ENCODE data around the gene CMIP. TPM values are rescaled to one million over a fixed set of nuclear protein-coding genes. Genes with fewer than 3 reads are reported as not detected.

The CMIP gene
- total RNA-seq, 1 experiment from 2014 or later: 12.7 TPM

GRCh38 chr16:81658373-81658772 is 213.8 kb downstream of the CMIP start:
- H3K27ac ChIP-seq (ENCODE audit: low read length): no peak overlapping the region
- H3K9me3 ChIP-seq (ENCODE audit: low read length): no peaks in the 10 kb centered on the region
- H4K20me1 ChIP-seq (ENCODE audit: insufficient read depth, low read depth, low read length): no peaks in the 10 kb centered on the region
- H3K4me2 ChIP-seq (ENCODE audit: low read depth, low read length, poor library complexity, severe bottlenecking): no peak overlapping the region
- H3K4me3 ChIP-seq (ENCODE audit: low read length): no peak overlapping the region
- H3K4me1 ChIP-seq (ENCODE audit: low read length): no peaks in the 10 kb centered on the region
- no peaks in the 10 kb centered on the region for H3K27me3 ChIP-seq (ENCODE audit: low read length)
- no peaks in the 10 kb centered on the region for H3K9me2 ChIP-seq (replicated peaks; ENCODE audit: insufficient read depth, low read length)
- no peak overlapping the region for H2AFZ ChIP-seq (ENCODE audit: low read length)
- no peaks in the 10 kb centered on the region for H3K79me2 ChIP-seq (ENCODE audit: low read length)
- H3K36me3 ChIP-seq (ENCODE audit: insufficient read depth, low read length): no peaks in the 10 kb centered on the region
- no peak overlapping the region for H3K9ac ChIP-seq (ENCODE audit: low read length)
- DNase-seq: no peak

GRCh38 chr16:81659249-81659648 is 214.6 kb downstream of the CMIP start:
- Histone ChIP-seq H3K9me3 (ENCODE audit: low read length) (no peaks in the 10 kb centered on the region), H3K4me2 (ENCODE audit: low read depth, low read length, poor library complexity, severe bottlenecking) (no peak overlapping the region), H3K27me3 (ENCODE audit: low read length) (no peaks in the 10 kb centered on the region), H3K36me3 (ENCODE audit: insufficient read depth, low read length) (no peaks in the 10 kb centered on the region), H3K9me2 (replicated peaks; ENCODE audit: insufficient read depth, low read length) (no peaks in the 10 kb centered on the region), H3K79me2 (ENCODE audit: low read length) (no peaks in the 10 kb centered on the region), H3K4me1 (ENCODE audit: low read length) (no peaks in the 10 kb centered on the region), H2AFZ (ENCODE audit: low read length) (no peak overlapping the region), H3K9ac (ENCODE audit: low read length) (no peak overlapping the region), H4K20me1 (ENCODE audit: insufficient read depth, low read depth, low read length) (no peaks in the 10 kb centered on the region), H3K4me3 (ENCODE audit: low read length) (no peak overlapping the region), H3K27ac (ENCODE audit: low read length) (no peak overlapping the region)
- no peak for DNase-seq

- Histone ChIP-seq H3K4me2 (ENCODE audit: low read depth, low read length, poor library complexity, severe bottlenecking) (no peak overlapping the region), H3K36me3 (ENCODE audit: insufficient read depth, low read length) (no peaks in the 10 kb centered on the region), H3K4me1 (ENCODE audit: low read length) (no peaks in the 10 kb centered on the region), H3K4me3 (ENCODE audit: low read length) (no peak overlapping the region), H3K9ac (ENCODE audit: low read length) (no peak overlapping the region), H3K9me2 (replicated peaks; ENCODE audit: insufficient read depth, low read length) (no peaks in the 10 kb centered on the region), H4K20me1 (ENCODE audit: insufficient read depth, low read depth, low read length) (no peaks in the 10 kb centered on the region), H2AFZ (ENCODE audit: low read length) (no peak overlapping the region), H3K27ac (ENCODE audit: low read length) (no peak overlapping the region), H3K27me3 (ENCODE audit: low read length) (no peaks in the 10 kb centered on the region), H3K79me2 (ENCODE audit: low read length) (no peaks in the 10 kb centered on the region), H3K9me3 (ENCODE audit: low read length) (no peaks in the 10 kb centered on the region)
- DNase-seq: no peak
These were observed 216.5 kb downstream of the CMIP start for GRCh38 chr16:81661082-81661481.

- no peaks in the 10 kb centered on the region for H3K79me2 ChIP-seq (ENCODE audit: low read length)
- H3K9me2 ChIP-seq (replicated peaks; ENCODE audit: insufficient read depth, low read length): no peaks in the 10 kb centered on the region
- H3K27ac ChIP-seq (ENCODE audit: low read length): no peak overlapping the region
- H3K4me3 ChIP-seq (ENCODE audit: low read length): no peak overlapping the region
- H3K4me1 ChIP-seq (ENCODE audit: low read length): no peaks in the 10 kb centered on the region
- no peaks in the 10 kb centered on the region for H3K27me3 ChIP-seq (ENCODE audit: low read length)
- no peak overlapping the region for H2AFZ ChIP-seq (ENCODE audit: low read length)
- no peaks in the 10 kb centered on the region for H3K36me3 ChIP-seq (ENCODE audit: insufficient read depth, low read length)
- DNase-seq: no peak
- H4K20me1 ChIP-seq (ENCODE audit: insufficient read depth, low read depth, low read length): no peaks in the 10 kb centered on the region
- no peaks in the 10 kb centered on the region for H3K9me3 ChIP-seq (ENCODE audit: low read length)
- no peak overlapping the region for H3K4me2 ChIP-seq (ENCODE audit: low read depth, low read length, poor library complexity, severe bottlenecking)
- H3K9ac ChIP-seq (ENCODE audit: low read length): no peak overlapping the region
These were observed 219.5 kb downstream of the CMIP start for GRCh38 chr16:81664153-81664552.

GRCh38 chr16:81665588-81665987 is 221.0 kb downstream of the CMIP start:
- no peaks in the 10 kb centered on the region for H4K20me1 ChIP-seq (ENCODE audit: insufficient read depth, low read depth, low read length)

GRCh38 chr16:81666113-81666512 is 221.5 kb downstream of the CMIP start:
- H3K9ac ChIP-seq (ENCODE audit: low read length): no peak overlapping the region
- H3K9me3 ChIP-seq (ENCODE audit: low read length): no peaks in the 10 kb centered on the region
- no peak for DNase-seq
- no peaks in the 10 kb centered on the region for H3K36me3 ChIP-seq (ENCODE audit: insufficient read depth, low read length)
- H3K79me2 ChIP-seq (ENCODE audit: low read length): no peaks in the 10 kb centered on the region
- no peaks in the 10 kb centered on the region for H3K4me1 ChIP-seq (ENCODE audit: low read length)
- no peaks in the 10 kb centered on the region for H3K9me2 ChIP-seq (replicated peaks; ENCODE audit: insufficient read depth, low read length)
- no peaks in the 10 kb centered on the region for H4K20me1 ChIP-seq (ENCODE audit: insufficient read depth, low read depth, low read length)
- no peak overlapping the region for H3K27ac ChIP-seq (ENCODE audit: low read length)
- H2AFZ ChIP-seq (ENCODE audit: low read length): no peak overlapping the region
- no peaks in the 10 kb centered on the region for H3K27me3 ChIP-seq (ENCODE audit: low read length)
- no peak overlapping the region for H3K4me2 ChIP-seq (ENCODE audit: low read depth, low read length, poor library complexity, severe bottlenecking)
- H3K4me3 ChIP-seq (ENCODE audit: low read length): no peak overlapping the region

More at GRCh38 chr16:81665588-81665987, 221.0 kb downstream of the CMIP start:
- Histone ChIP-seq H3K4me3 (ENCODE audit: low read length) (no peak overlapping the region), H3K27me3 (ENCODE audit: low read length) (no peaks in the 10 kb centered on the region), H3K27ac (ENCODE audit: low read length) (no peak overlapping the region), H2AFZ (ENCODE audit: low read length) (no peak overlapping the region), H3K4me2 (ENCODE audit: low read depth, low read length, poor library complexity, severe bottlenecking) (no peak overlapping the region), H3K9me3 (ENCODE audit: low read length) (no peaks in the 10 kb centered on the region), H3K9me2 (replicated peaks; ENCODE audit: insufficient read depth, low read length) (no peaks in the 10 kb centered on the region), H3K4me1 (ENCODE audit: low read length) (no peaks in the 10 kb centered on the region), H3K9ac (ENCODE audit: low read length) (no peak overlapping the region), H3K79me2 (ENCODE audit: low read length) (no peaks in the 10 kb centered on the region), H3K36me3 (ENCODE audit: insufficient read depth, low read length) (no peaks in the 10 kb centered on the region)
- no peak for DNase-seq

GRCh38 chr16:81668243-81669097 is 223.9 kb downstream of the CMIP start:
- no peaks in the 10 kb centered on the region for H3K4me1 ChIP-seq (ENCODE audit: low read length)
- no peaks in the 10 kb centered on the region for H3K9me2 ChIP-seq (replicated peaks; ENCODE audit: insufficient read depth, low read length)
- no peak overlapping the region for H3K27ac ChIP-seq (ENCODE audit: low read length)
- no peaks in the 10 kb centered on the region for H4K20me1 ChIP-seq (ENCODE audit: insufficient read depth, low read depth, low read length)
- no peak overlapping the region for H3K4me3 ChIP-seq (ENCODE audit: low read length)
- H3K4me2 ChIP-seq (ENCODE audit: low read depth, low read length, poor library complexity, severe bottlenecking): no peak overlapping the region
- no peaks in the 10 kb centered on the region for H3K27me3 ChIP-seq (ENCODE audit: low read length)
- DNase-seq: no peak
- no peak overlapping the region for H2AFZ ChIP-seq (ENCODE audit: low read length)
- no peaks in the 10 kb centered on the region for H3K36me3 ChIP-seq (ENCODE audit: insufficient read depth, low read length)
- no peak overlapping the region for H3K9ac ChIP-seq (ENCODE audit: low read length)
- H3K79me2 ChIP-seq (ENCODE audit: low read length): no peaks in the 10 kb centered on the region
- H3K9me3 ChIP-seq (ENCODE audit: low read length): no peaks in the 10 kb centered on the region

- H2AFZ ChIP-seq (ENCODE audit: low read length): no peak overlapping the region
- no peaks in the 10 kb centered on the region for H3K9me3 ChIP-seq (ENCODE audit: low read length)
- H3K27ac ChIP-seq (ENCODE audit: low read length): no peak overlapping the region
- H4K20me1 ChIP-seq (ENCODE audit: insufficient read depth, low read depth, low read length): no peaks in the 10 kb centered on the region
- DNase-seq: no peak
- no peak overlapping the region for H3K4me2 ChIP-seq (ENCODE audit: low read depth, low read length, poor library complexity, severe bottlenecking)
- no peak overlapping the region for H3K4me3 ChIP-seq (ENCODE audit: low read length)
- H3K27me3 ChIP-seq (ENCODE audit: low read length): no peaks in the 10 kb centered on the region
- H3K36me3 ChIP-seq (ENCODE audit: insufficient read depth, low read length): no peaks in the 10 kb centered on the region
- H3K4me1 ChIP-seq (ENCODE audit: low read length): no peaks in the 10 kb centered on the region
- no peak overlapping the region for H3K9ac ChIP-seq (ENCODE audit: low read length)
- no peaks in the 10 kb centered on the region for H3K79me2 ChIP-seq (ENCODE audit: low read length)
- H3K9me2 ChIP-seq (replicated peaks; ENCODE audit: insufficient read depth, low read length): no peaks in the 10 kb centered on the region
These were observed 225.1 kb downstream of the CMIP start for GRCh38 chr16:81669473-81670350.
